ENCODE measurements around the gene NHEJ1.
"Not testable (repeated sequence)": the region's sequence is repeated elsewhere in the genome, so short reads cannot be mapped to it uniquely, and the experiment has no call there.

The NHEJ1 gene

GRCh38 chr2:219160186-219161017, at the start of gene NHEJ1:
Gene NHEJ1 (minus strand): TSS chr2:219160815. CDS start chr2:219158362, 2,453 bp downstream.
- peak; percentile 89 to 96 for DNase-seq (ENCODE audit: low read depth in 2 of 2)

- DNase-seq (ENCODE audit: low read depth in 2 of 2) = no peak
Measured at GRCh38 chr2:219209236-219210195, 48.9 kb upstream of the NHEJ1 start.

GRCh38 chr2:219207884-219208740, 47.5 kb upstream of the NHEJ1 start:
- no peak for DNase-seq (ENCODE audit: low read depth in 2 of 2)

GRCh38 chr2:219207134-219207883, 46.7 kb upstream of the NHEJ1 start:
- DNase-seq (ENCODE audit: low read depth in 2 of 2) = no peak

- peak; percentile 89 for DNase-seq (ENCODE audit: low read depth in 2 of 2)
Measured at GRCh38 chr2:219206328-219207133, 45.9 kb upstream of the NHEJ1 start, which contains the start of gene ZFAND2B. Gene ZFAND2B (plus strand): TSS chr2:219206782. CDS start chr2:219206988, 206 bp downstream.

- DNase-seq (ENCODE audit: low read depth in 2 of 2) = no peak
Measured at GRCh38 chr2:219205981-219206327, 45.3 kb upstream of the NHEJ1 start.

GRCh38 chr2:219205165-219205538, 44.5 kb upstream of the NHEJ1 start:
- no peak for DNase-seq (ENCODE audit: low read depth in 2 of 2)

- DNase-seq (ENCODE audit: low read depth in 2 of 2) = no peak
Measured at GRCh38 chr2:219204425-219205164, 44.0 kb upstream of the NHEJ1 start.

- DNase-seq (ENCODE audit: low read depth in 2 of 2) = not testable (repeated sequence)
Measured at GRCh38 chr2:219201331-219201730, 40.7 kb upstream of the NHEJ1 start.

DNA sequence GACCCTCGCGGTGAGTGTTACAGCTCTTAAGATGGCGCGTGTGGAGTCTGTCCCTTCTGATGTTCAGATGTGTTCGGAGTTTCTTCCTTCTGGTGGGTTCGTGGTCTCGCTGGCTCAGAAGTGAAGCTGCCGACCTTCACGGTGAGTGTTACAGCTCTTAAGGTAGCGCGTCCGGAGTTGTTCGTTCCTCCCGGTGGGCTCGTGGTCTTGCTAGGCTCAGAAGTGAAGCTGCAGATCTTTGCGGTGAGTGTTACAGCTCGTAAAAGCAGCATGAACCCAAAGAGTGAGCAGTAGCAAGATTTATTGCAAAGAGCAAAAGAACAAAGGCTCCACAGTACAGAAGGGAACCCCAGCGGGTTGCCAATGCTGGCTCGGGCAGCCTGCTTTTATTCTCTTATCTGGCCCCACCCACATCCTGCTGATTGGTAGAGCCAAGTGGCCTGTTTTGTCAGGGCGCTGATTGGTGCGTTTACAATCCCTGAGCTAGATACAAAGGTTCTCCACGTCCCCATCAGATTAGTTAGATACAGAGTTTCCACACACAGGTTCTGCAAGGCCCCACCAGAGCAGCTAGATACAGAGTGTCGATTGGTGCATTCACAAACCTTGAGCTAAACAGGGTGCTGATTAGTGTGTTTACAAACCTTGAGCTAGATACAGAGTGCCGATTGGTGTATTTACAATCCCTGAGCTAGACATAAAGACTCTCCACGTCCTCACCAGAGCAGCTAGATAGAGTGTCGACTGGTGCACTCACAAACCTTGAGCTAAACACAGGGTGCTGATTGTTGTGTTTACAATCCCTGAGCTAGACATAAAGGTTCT, 40.1 kb upstream of the NHEJ1 start:
- DNase-seq (ENCODE audit: low read depth in 2 of 2) = not testable (repeated sequence)

- DNase-seq (ENCODE audit: low read depth in 2 of 2) = no peak
Measured at GRCh38 chr2:219199470-219200211, 39.0 kb upstream of the NHEJ1 start.

DNA sequence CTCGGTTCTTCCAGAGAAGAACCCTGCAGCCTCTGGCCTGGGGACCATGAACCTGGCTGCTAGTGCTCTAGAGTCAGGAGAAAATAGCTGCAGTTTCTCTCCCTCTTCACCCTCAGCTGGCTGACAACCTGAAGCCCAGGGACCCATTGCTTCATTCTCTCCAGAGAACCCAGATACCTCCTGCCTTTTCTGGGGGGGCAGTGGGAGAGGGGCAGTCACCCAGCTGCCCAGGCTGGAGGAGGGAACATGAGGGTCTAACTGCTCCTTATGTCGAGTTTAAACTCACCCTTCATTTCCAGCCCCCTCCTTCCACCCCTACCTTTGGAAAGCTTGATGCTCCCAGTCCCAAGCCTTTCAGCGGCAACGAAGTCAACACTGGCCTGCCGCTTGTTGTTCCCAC, 38.4 kb upstream of the NHEJ1 start:
- DNase-seq (ENCODE audit: low read depth in 2 of 2) = no peak

DNA sequence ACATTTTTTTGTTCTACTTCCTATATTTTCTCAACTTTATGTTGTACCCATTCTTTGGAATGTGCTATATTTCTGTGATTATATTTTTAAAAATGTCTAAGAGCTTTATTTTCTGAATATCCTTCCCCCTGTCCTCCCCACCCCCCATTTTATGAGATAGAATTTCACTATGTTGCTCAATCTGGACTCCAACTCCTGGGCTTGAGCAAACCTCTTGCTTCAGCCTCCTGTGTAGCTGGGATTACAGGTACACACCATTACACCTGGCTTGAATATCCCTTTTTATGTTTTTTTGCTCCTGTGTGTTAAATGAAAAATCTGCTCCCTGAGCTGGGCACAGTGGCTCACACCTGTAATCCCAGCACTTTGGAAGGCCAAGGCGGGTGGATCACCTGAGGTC, 36.8 kb upstream of the NHEJ1 start:
- no peak for DNase-seq (ENCODE audit: low read depth in 2 of 2)

DNA sequence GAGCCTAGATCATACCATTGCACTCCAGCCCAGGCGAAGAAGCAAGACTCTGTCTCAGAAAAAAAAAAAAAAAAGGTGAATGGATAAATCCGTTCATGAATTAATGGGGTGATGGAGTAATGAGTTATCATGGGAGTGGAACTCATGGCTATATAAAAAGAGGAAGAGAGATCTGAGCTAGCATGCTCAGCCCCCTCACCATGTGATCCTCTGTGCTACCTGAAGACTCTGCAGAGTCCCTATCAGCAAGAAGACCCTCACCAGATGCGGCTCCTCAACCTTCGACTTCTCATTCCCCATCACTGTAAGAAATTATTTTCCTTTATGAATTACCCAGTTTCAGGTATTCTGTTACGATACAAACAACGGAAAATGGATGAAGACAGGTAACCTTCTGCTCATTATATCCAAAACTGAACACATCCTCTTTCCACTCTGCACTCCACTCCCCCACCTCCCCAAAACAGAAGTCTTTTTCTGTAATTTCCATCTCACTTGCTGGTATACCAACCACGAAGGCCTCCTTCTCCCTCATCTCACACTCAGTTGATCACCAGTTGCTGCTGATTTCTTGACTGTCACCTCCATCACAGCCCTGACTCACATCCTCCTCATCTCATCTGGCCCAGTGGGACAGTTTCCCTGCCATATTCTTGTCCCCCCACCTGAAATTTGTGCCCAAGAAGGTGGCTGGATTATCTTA, 26.3 kb upstream of the NHEJ1 start:
- no peak for DNase-seq (ENCODE audit: low read depth in 2 of 2)

- DNase-seq (ENCODE audit: low read depth in 2 of 2) = no peak
Measured at GRCh38 chr2:219184121-219184520, 23.5 kb upstream of the NHEJ1 start.

DNA sequence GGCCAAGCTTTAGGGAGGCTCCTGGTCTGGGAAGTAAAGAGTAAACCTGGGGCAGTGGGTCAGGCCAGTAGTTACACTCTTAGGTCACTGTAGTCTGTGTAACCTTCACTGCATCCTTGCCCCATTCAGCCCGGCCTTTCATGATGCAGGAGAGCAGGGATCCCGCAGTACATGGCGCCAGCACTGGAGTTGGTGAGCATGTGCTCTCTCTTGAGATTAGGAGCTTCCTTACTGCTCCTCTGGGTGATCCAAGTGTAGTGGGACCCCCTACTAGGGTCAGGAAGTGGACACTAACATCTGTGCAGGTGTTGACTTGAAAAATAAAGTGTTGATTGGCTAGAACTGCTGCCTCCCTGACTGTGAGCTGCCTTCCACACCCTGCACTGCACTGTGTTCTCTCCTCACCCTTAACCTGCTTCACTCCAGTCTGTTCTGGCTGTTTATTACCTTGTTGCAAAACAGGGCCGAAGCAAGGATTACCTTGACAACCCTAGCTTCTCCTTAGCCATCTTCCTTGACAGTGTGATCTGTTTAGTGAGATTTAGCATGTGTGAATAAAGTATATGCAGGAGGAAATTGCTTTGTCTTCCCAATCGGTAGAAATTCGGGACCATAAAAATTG, 22.6 kb upstream of the NHEJ1 start:
- DNase-seq (ENCODE audit: low read depth in 2 of 2) = no peak

Measured in stimulated activated CD4-positive, alpha-beta T cell treated with anti-CD3 and anti-CD28 coated beads, Interleukin-12 subunit alpha, Interleukin-12 subunit beta, amount 100 ng/mL, for 24 hours (primary cell).